IPS-20b (cell line): ENCODE data around the gene ASB14.

Experiments used
- H3K27ac ChIP-seq: one replicate; pipeline ENCODE4 v1.5.1; 2013; ENCODE audit warnings: low read length
- H3K27me3 ChIP-seq: 2 replicates; pipeline ENCODE4 v1.6.1; 2013; ENCODE audit warnings: mild to moderate bottlenecking, low read length, inconsistent platforms; ENCODE audit not compliant: insufficient read depth
- H3K36me3 ChIP-seq: 2 replicates; pipeline ENCODE4 v1.6.1; 2013; ENCODE audit warnings: low read depth, mild to moderate bottlenecking, inconsistent platforms, low read length, moderate library complexity; ENCODE audit not compliant: insufficient read depth
- H3K4me1 ChIP-seq: 2 replicates; pipeline ENCODE4 v1.6.1; 2013; ENCODE audit warnings: mild to moderate bottlenecking, control low read depth, inconsistent platforms, low read length, moderate library complexity; ENCODE audit not compliant: insufficient read depth
- H3K4me3 ChIP-seq: 2 replicates; pipeline ENCODE4 v1.5.1; 2013; ENCODE audit warnings: mild to moderate bottlenecking, low read length, inconsistent platforms
- H3K9ac ChIP-seq: 2 replicates; pipeline ENCODE4 v1.6.1; 2013; ENCODE audit warnings: low read depth, mild to moderate bottlenecking, inconsistent platforms, low read length, moderate library complexity
- H3K9me3 ChIP-seq: 2 replicates; pipeline ENCODE4 v1.6.1; 2013; ENCODE audit warnings: mild to moderate bottlenecking, low read depth, low read length, inconsistent platforms; ENCODE audit not compliant: insufficient read depth

The ASB14 gene

GRCh38 chr3:57256844-57257243 lies 35.6 kb downstream of the ASB14 start:
- Histone ChIP-seq H3K27ac (no peak overlapping the region), H3K36me3 (peaks cover 53% of the 10 kb centered on the region)

GRCh38 chr3:57252404-57252803 lies 40.1 kb downstream of the ASB14 start:
- H3K27ac ChIP-seq = no peak overlapping the region
- H3K9ac ChIP-seq = no peak overlapping the region
- peaks cover 27% of the 10 kb centered on the region for H3K36me3 ChIP-seq
- no peaks in the 10 kb centered on the region for H3K4me1 ChIP-seq
- H3K9me3 ChIP-seq = no peaks in the 10 kb centered on the region
- no peak overlapping the region for H3K4me3 ChIP-seq
- no peaks in the 10 kb centered on the region for H3K27me3 ChIP-seq

More at GRCh38 chr3:57256844-57257243, 35.6 kb downstream of the ASB14 start:
- no peaks in the 10 kb centered on the region for H3K9me3 ChIP-seq
- H3K4me3 ChIP-seq = no peak overlapping the region
- no peak overlapping the region for H3K9ac ChIP-seq
- no peaks in the 10 kb centered on the region for H3K27me3 ChIP-seq
- H3K4me1 ChIP-seq = no peaks in the 10 kb centered on the region

- Histone ChIP-seq H3K4me1 (no peaks in the 10 kb centered on the region), H3K36me3 (peaks cover 58% of the 10 kb centered on the region), H3K27ac (no peak overlapping the region), H3K4me3 (no peak overlapping the region), H3K27me3 (no peaks in the 10 kb centered on the region), H3K9ac (no peak overlapping the region), H3K9me3 (no peaks in the 10 kb centered on the region)
These were observed 47.5 kb downstream of the ASB14 start for GRCh38 chr3:57244946-57245345.

- H3K9ac ChIP-seq = no peak overlapping the region
- H3K27me3 ChIP-seq = no peaks in the 10 kb centered on the region
- no peaks in the 10 kb centered on the region for H3K9me3 ChIP-seq
- no peak overlapping the region for H3K4me3 ChIP-seq
- peaks cover 18% of the 10 kb centered on the region for H3K36me3 ChIP-seq
- H3K4me1 ChIP-seq = no peaks in the 10 kb centered on the region
- H3K27ac ChIP-seq = no peak overlapping the region
These were observed 57.6 kb downstream of the ASB14 start for GRCh38 chr3:57234613-57235575.

- no peaks in the 10 kb centered on the region for H3K9me3 ChIP-seq
- no peak overlapping the region for H3K27ac ChIP-seq
- H3K4me1 ChIP-seq = no peaks in the 10 kb centered on the region
These were observed 58.7 kb downstream of the ASB14 start for GRCh38 chr3:57233799-57234198.

GRCh38 chr3:57230006-57230405 lies 62.5 kb downstream of the ASB14 start:
- Histone ChIP-seq H3K9ac (no peak overlapping the region), H3K36me3 (no peaks in the 10 kb centered on the region), H3K27ac (no peak overlapping the region), H3K9me3 (no peaks in the 10 kb centered on the region), H3K4me1 (peaks cover 4% of the 10 kb centered on the region; the same call in 1 of the 2 replicates), H3K4me3 (no peak overlapping the region), H3K27me3 (peaks cover 18% of the 10 kb centered on the region)

More at GRCh38 chr3:57233799-57234198, 58.7 kb downstream of the ASB14 start:
- peaks cover 7% of the 10 kb centered on the region for H3K36me3 ChIP-seq
- no peak overlapping the region for H3K9ac ChIP-seq
- no peak overlapping the region for H3K4me3 ChIP-seq
- H3K27me3 ChIP-seq = peaks cover 5% of the 10 kb centered on the region

GRCh38 chr3:57227930-57228751 lies 64.3 kb downstream of the ASB14 start:
- H3K9me3 ChIP-seq = no peaks in the 10 kb centered on the region
- peak overlapping the region; percentile 93 for H3K4me3 ChIP-seq
- no peak overlapping the region for H3K27ac ChIP-seq
- peak overlapping the region; percentile 71; the same call in 1 of the 2 replicates for H3K9ac ChIP-seq
- H3K4me1 ChIP-seq = peaks cover 4% of the 10 kb centered on the region; the same call in 1 of the 2 replicates
- H3K27me3 ChIP-seq = peaks cover 18% of the 10 kb centered on the region
- no peaks in the 10 kb centered on the region for H3K36me3 ChIP-seq

GRCh38 chr3:57227204-57227929 lies 65.1 kb downstream of the ASB14 start, which contains the start of gene APPL1:
Gene APPL1, plus strand, starts transcription at chr3:57227729. Its CDS starts 155 bp downstream, at chr3:57227884.
- peaks cover 18% of the 10 kb centered on the region for H3K27me3 ChIP-seq
- peak within 1 kb of the TSS; percentile 93 for H3K4me3 ChIP-seq
- peaks cover 4% of the 10 kb centered on the region; the same call in 1 of the 2 replicates for H3K4me1 ChIP-seq
- peak within 1 kb of the TSS; percentile 71; the same call in 1 of the 2 replicates for H3K9ac ChIP-seq
- H3K27ac ChIP-seq = no peak within 1 kb of the TSS
- H3K36me3 ChIP-seq = no peaks in the 10 kb centered on the region
- no peaks in the 10 kb centered on the region for H3K9me3 ChIP-seq

GRCh38 chr3:57226176-57226575 lies 66.3 kb downstream of the ASB14 start:
- no peak overlapping the region for H3K4me3 ChIP-seq
- peaks cover 18% of the 10 kb centered on the region for H3K27me3 ChIP-seq
- no peaks in the 10 kb centered on the region for H3K36me3 ChIP-seq
- H3K4me1 ChIP-seq = peaks cover 4% of the 10 kb centered on the region; the same call in 1 of the 2 replicates
- no peak overlapping the region for H3K9ac ChIP-seq
- H3K27ac ChIP-seq = no peak overlapping the region
- H3K9me3 ChIP-seq = no peaks in the 10 kb centered on the region

- H3K4me1 ChIP-seq = peaks cover 4% of the 10 kb centered on the region; the same call in 1 of the 2 replicates
- no peaks in the 10 kb centered on the region for H3K36me3 ChIP-seq
- H3K9ac ChIP-seq = no peak overlapping the region
- no peak overlapping the region for H3K4me3 ChIP-seq
- no peak overlapping the region for H3K27ac ChIP-seq
- no peaks in the 10 kb centered on the region for H3K9me3 ChIP-seq
- H3K27me3 ChIP-seq = peaks cover 18% of the 10 kb centered on the region
These were observed 67.6 kb downstream of the ASB14 start for GRCh38 chr3:57224856-57225255.

GRCh38 chr3:57221883-57222282 lies 70.6 kb downstream of the ASB14 start:
- no peak overlapping the region for H3K4me3 ChIP-seq
- peaks cover 4% of the 10 kb centered on the region; the same call in 1 of the 2 replicates for H3K4me1 ChIP-seq
- H3K27ac ChIP-seq = no peak overlapping the region
- H3K9me3 ChIP-seq = no peaks in the 10 kb centered on the region
- H3K9ac ChIP-seq = no peak overlapping the region
- peaks cover 4% of the 10 kb centered on the region; the same call in 1 of the 2 replicates for H3K27me3 ChIP-seq
- H3K36me3 ChIP-seq = no peaks in the 10 kb centered on the region
